Measurements from ENCODE around the gene ZCRB1.

The ZCRB1 gene

DNA sequence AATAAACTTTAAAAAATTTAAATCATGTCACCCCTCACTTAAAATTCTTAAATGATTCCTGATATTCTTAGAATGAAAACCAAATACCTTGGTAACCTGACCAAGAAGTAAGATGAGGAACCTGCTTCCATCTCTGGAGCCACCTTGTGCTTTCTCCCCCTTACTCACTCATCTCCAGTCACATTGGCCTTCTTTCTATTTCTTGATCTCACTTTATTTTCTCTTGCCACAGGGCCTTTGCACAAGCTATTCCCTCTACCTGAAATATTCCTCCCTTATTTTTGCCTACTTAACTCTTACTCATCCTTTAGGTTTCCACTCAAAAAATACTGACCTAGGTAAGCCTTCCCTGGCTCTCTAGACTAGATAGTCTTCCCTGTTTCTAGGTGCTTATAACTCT lies 5.1 kb downstream of the ZCRB1 start:
- Histone ChIP-seq H3K27ac (no peak overlapping the region), H3K4me2 (no peak overlapping the region)

DNA sequence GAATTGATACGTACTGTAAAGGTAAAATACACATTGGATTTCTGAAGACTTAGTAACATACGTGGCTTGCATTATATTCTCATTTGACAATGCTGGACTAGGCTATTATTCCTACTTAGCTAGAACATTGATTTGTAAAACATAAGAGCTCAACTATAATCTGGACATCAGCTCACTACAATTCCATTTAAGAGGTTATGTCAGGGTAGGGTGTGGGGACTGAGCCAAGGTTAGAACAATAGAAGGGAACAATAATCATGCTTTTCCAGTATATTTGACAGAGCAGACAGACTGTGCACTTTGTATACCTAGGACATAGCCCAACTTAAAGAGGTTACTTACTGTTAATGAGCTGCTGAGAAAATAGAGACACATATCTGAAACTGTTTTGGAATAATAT lies 10.8 kb downstream of the ZCRB1 start:
- H3K27me3 ChIP-seq = no peaks in the 10 kb centered on the region
- H3K4me1 ChIP-seq = no peaks in the 10 kb centered on the region
- H3K27ac ChIP-seq = no peak overlapping the region
- H3K4me2 ChIP-seq = no peak overlapping the region
- no peaks in the 10 kb centered on the region for H3K9me3 ChIP-seq (replicated peaks in 1 of 11)
- H3K4me3 ChIP-seq = no peak overlapping the region
- no peaks in the 10 kb centered on the region for H4K20me1 ChIP-seq
- H3K9ac ChIP-seq = no peak overlapping the region
- no peak for TF ChIP-seq Cebpa-rat (IDR thresholded peaks at IDR 0.05)
- peaks cover 10 to 66% (median 48%) of the 10 kb centered on the region in 11 experiments for H3K36me3 ChIP-seq

More for the DNA sequence above, 5.1 kb downstream of the ZCRB1 start:
- no peak overlapping the region for H3K9ac ChIP-seq
- H3K36me3 ChIP-seq = peaks cover 5 to 48% (median 24%) of the 10 kb centered on the region in 11 experiments; a peak in 19 of 22 replicates
- no peaks in the 10 kb centered on the region for H4K20me1 ChIP-seq
- H3K4me3 ChIP-seq = no peak overlapping the region
- H3K9me3 ChIP-seq (replicated peaks in 1 of 11) = no peaks in the 10 kb centered on the region
- H3K27me3 ChIP-seq = no peaks in the 10 kb centered on the region
- TF ChIP-seq Cebpa-rat (IDR thresholded peaks at IDR 0.05) = no peak
- peaks cover 7 to 11% (median 10%) of the 10 kb centered on the region in 10 experiments; a peak in 19 of 20 replicates for H3K4me1 ChIP-seq

DNA sequence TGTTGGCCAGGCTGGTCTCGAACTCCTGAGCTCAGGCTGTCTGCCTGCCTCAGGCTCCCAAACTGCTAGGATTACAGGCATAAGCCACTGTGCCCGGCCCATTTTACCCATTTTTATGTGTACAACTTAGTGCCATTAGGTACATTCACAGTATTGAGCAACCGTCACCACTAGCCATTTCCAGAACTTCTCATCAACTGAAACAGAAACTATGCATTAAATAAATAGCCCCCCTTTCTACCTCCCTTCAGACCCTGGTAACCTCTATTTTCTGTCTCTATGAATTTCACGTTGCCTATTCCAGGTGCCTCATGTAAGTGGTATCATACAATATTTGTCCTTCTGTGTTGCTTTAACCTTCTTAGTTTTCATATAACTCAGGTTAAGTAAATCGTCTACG lies 15.9 kb downstream of the ZCRB1 start:
- H3K4me2 ChIP-seq = no peak overlapping the region
- no peak overlapping the region for H3K4me3 ChIP-seq
- no peak overlapping the region for H3K27ac ChIP-seq
- no peaks in the 10 kb centered on the region for H4K20me1 ChIP-seq
- no peaks in the 10 kb centered on the region for H3K9me3 ChIP-seq (replicated peaks in 1 of 11)
- H3K27me3 ChIP-seq = no peaks in the 10 kb centered on the region
- no peaks in the 10 kb centered on the region for H3K4me1 ChIP-seq
- H3K36me3 ChIP-seq = peaks cover 5 to 45% (median 26%) of the 10 kb centered on the region in 11 experiments
- no peak for TF ChIP-seq Cebpa-rat (IDR thresholded peaks at IDR 0.05)
- H3K9ac ChIP-seq = no peak overlapping the region

DNA sequence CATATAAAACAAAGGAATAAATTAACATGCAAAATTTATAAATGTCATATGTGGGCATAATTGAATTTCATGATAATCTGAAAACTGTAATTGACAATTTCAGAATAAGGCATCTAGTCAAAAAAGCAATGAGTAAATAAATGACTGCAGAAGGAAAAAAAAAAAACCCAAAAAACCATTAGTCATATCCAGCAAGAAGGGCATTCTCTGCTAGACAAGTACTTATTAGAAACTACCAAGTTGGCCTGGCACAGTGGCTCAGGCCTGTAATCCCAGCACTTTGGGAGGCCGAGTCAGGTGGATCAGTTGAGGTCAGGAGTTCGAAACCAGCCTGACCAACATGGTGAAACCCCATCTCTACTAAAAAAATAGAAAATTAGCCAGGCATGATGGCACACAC lies 17.5 kb downstream of the ZCRB1 start:
- Histone ChIP-seq H3K9me3 (replicated peaks in 1 of 11) (no peaks in the 10 kb centered on the region), H3K4me1 (no peaks in the 10 kb centered on the region), H3K4me3 (no peak overlapping the region), H4K20me1 (no peaks in the 10 kb centered on the region), H3K27ac (no peak overlapping the region), H3K27me3 (no peaks in the 10 kb centered on the region), H3K4me2 (no peak overlapping the region), H3K36me3 (peaks cover under 1 to 29% (median 14%) of the 10 kb centered on the region in 11 experiments), H3K9ac (no peak overlapping the region)
- no peak for TF ChIP-seq Cebpa-rat (IDR thresholded peaks at IDR 0.05)

DNA sequence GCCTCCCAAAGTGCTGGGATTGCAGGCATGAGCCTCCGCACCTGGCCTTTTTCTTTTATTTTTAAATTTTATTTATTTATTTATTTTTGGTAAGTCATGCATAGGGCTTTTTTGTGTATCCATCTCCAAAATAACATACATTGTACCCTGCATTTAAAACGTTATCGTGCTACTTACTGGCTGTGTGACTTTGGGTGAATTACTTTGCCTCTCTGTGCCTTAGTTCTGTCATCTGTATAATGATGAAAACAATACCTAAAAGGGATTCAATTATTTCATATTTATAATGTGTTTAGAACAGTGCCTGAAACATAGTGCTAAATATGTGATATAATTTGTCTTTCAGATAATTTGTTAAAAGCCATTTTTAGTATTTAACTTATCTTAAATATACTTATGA lies 19.6 kb downstream of the ZCRB1 start:
- Histone ChIP-seq H3K4me2 (no peak overlapping the region), H3K27ac (no peak overlapping the region), H3K9ac (no peak overlapping the region), H3K36me3 (peaks cover 0 to 10% (median 0%) of the 10 kb centered on the region in 11 experiments; a peak in 6 of 22 replicates), H4K20me1 (no peaks in the 10 kb centered on the region), H3K9me3 (replicated peaks in 1 of 11) (no peaks in the 10 kb centered on the region), H3K4me1 (no peaks in the 10 kb centered on the region), H3K4me3 (no peak overlapping the region), H3K27me3 (no peaks in the 10 kb centered on the region)
- TF ChIP-seq Cebpa-rat (IDR thresholded peaks at IDR 0.05) = no peak

DNA sequence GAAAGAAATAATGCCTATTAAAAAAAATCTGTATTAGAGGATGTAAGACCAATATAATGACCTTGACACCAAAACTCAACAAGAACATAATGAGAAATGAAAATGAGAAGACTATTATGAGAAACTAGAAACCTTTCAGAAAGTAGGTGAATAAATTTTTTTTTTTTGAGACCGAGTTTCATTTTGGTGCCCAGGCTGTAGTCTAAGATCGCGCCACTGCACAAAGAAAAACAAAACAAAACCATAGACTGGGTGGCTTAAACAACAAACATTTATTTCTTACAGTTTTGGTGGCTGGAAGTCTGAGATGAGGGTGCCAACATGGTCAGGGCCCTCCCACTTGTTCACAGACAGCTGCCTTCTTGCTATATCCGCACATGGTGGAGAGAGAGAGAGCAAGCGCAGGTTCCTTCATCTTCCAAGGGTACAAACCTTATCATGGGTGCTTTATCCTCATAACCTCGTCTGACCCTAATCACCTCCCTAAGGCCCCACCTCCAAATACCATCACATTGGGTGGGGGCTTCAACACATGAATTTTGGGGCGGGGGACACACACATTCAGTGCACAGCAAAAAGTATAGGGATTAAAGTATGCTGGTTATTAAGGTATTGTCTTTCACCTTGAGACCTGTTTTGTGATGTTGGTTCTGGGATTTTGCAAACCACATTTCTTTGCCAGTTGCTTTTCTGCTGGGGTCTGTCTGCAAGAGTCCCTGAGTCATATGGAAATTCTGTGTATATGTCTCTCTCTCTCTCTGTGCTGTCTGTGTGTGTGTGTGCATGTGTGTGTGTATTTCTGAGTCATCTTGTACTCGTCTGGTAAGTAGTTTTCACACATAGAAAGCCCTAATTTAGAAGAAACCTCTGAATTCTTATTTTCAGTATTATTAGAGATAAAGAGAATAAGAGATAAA lies 26.2 kb downstream of the ZCRB1 start:
- Histone ChIP-seq H4K20me1 (no peaks in the 10 kb centered on the region), H3K9ac (no peak overlapping the region), H3K9me3 (replicated peaks in 1 of 11) (no peaks in the 10 kb centered on the region; a peak in 2 of 22 replicates), H3K4me1 (peaks cover 0 to 13% (median 0%) of the 10 kb centered on the region in 10 experiments; a peak in 4 of 20 replicates), H3K36me3 (no peaks in the 10 kb centered on the region), H3K27ac (no peak overlapping the region), H3K27me3 (no peaks in the 10 kb centered on the region), H3K4me2 (no peak overlapping the region), H3K4me3 (no peak overlapping the region)
- TF ChIP-seq Cebpa-rat (IDR thresholded peaks at IDR 0.05) = no peak

DNA sequence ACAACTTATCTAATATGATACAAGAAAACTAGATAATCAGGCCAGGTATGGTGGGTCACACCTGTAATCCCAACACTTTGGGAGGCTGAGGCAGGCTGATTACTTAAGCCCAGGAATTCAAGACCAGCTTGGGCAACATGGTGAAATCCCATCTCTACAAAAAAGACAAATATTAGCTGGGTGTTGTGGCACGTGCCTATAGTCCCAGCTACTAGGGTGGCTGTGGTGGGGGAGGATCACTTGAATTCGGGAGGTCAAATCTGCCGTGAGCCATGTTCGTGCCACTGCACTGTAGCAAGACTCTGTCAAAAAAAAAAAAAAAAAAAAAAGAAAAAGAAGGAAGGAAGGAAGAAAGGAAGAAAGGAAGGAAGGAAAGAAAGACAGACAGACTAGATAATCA lies 27.0 kb downstream of the ZCRB1 start:
- Histone ChIP-seq H4K20me1 (no peaks in the 10 kb centered on the region), H3K4me3 (no peak overlapping the region), H3K4me1 (peaks cover 0 to 13% (median 0%) of the 10 kb centered on the region in 10 experiments; a peak in 4 of 20 replicates), H3K27me3 (no peaks in the 10 kb centered on the region), H3K36me3 (no peaks in the 10 kb centered on the region), H3K9me3 (replicated peaks in 1 of 11) (no peaks in the 10 kb centered on the region; a peak in 2 of 22 replicates), H3K27ac (no peak overlapping the region), H3K4me2 (0 out of 22 replicates have a peak overlapping the region, but pooled peaks of 1 of the 11 experiments have one; percentile 10), H3K9ac (no peak overlapping the region)
- TF ChIP-seq Cebpa-rat (IDR thresholded peaks at IDR 0.05) = no peak

DNA sequence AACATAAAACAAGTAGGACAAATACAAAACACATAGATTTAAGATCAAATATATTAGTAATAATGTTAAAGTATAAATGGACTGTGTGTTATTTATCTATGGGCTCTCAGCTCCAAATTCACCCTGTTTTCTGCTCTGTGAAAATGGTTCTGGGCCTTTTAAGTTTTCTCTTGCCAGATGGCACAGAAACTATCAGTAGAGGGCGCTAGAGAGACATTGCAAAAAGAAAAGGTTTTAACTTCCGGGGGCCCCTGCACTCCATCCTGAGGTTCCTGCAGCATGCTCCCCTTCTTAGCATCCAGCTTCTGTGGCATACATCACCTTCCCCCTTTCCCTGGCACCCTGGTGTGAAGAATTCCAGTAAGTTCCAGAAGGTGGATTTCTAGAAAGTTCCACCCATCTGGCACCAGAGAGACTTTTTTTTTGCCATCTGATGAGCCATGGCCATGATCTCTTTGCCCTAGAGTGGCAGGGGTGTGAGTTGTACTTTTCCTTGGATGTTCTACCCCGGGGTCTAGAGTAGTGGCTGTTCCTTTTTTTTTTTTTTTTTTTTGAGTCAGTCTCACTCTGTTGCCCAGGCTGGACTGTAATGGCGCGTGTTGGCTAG lies 29.3 kb downstream of the ZCRB1 start:
- no peak overlapping the region for H3K9ac ChIP-seq
- no peak overlapping the region for H3K4me2 ChIP-seq
- peaks cover 0 to 13% (median 0%) of the 10 kb centered on the region in 10 experiments; a peak in 4 of 20 replicates for H3K4me1 ChIP-seq
- H3K4me3 ChIP-seq = no peak overlapping the region
- H3K27ac ChIP-seq = no peak overlapping the region
- no peaks in the 10 kb centered on the region; a peak in 2 of 22 replicates for H3K9me3 ChIP-seq (replicated peaks in 1 of 11)
- no peaks in the 10 kb centered on the region for H4K20me1 ChIP-seq
- H3K36me3 ChIP-seq = no peaks in the 10 kb centered on the region
- TF ChIP-seq Cebpa-rat (IDR thresholded peaks at IDR 0.05) = no peak
- H3K27me3 ChIP-seq = no peaks in the 10 kb centered on the region

DNA sequence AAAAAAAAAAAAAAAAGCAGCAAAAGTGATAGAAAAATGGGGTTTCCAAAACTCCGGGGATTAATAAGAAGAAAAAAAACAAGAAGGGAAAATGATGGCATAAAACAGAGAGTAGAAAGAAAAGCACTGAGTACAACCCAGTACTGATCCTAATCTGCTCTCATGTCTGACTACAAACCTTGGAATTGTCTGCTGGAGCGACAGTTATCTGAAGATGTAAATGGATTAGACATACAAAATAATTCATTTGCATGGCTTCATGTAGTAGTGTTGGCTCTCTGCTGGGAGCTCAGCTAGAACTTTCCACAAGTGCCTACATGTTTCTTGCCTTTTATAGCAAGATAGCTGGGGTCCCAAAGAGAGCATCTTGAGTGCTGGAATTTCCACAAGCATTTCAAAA lies 34.2 kb downstream of the ZCRB1 start:
- H3K36me3 ChIP-seq = no peaks in the 10 kb centered on the region
- no peaks in the 10 kb centered on the region for H4K20me1 ChIP-seq
- no peaks in the 10 kb centered on the region for H3K27me3 ChIP-seq
- no peak overlapping the region for H3K4me2 ChIP-seq
- no peak overlapping the region for H3K27ac ChIP-seq
- H3K4me3 ChIP-seq = no peak overlapping the region
- no peak for TF ChIP-seq Cebpa-rat (IDR thresholded peaks at IDR 0.05)
- H3K9me3 ChIP-seq (replicated peaks in 1 of 11) = no peaks in the 10 kb centered on the region; a peak in 2 of 22 replicates
- no peaks in the 10 kb centered on the region for H3K4me1 ChIP-seq
- H3K9ac ChIP-seq = no peak overlapping the region

Measured in BLaER1 treated with 17β-estradiol and CSF1 and Interleukin-3, amounts not matched to agents 10 nM and 100 nM (cell line).